LoVo (cell line): Measurements from ENCODE around the gene ANK3.

Experiments used
- DNase-seq: peaks from one replicate; pipeline ENCODE4 v3.0.0-alpha.2; 2016; ENCODE audit warnings: low spot score

The ANK3 gene

GRCh38 chr10:60413306-60414012, 23.8 kb upstream of the ANK3 start:
- DNase-seq = no peak

- DNase-seq = no peak
These were observed 21.3 kb upstream of the ANK3 start for GRCh38 chr10:60410970-60411369.

- DNase-seq = no peak
These were observed 19.5 kb upstream of the ANK3 start for GRCh38 chr10:60409202-60409601.

DNA sequence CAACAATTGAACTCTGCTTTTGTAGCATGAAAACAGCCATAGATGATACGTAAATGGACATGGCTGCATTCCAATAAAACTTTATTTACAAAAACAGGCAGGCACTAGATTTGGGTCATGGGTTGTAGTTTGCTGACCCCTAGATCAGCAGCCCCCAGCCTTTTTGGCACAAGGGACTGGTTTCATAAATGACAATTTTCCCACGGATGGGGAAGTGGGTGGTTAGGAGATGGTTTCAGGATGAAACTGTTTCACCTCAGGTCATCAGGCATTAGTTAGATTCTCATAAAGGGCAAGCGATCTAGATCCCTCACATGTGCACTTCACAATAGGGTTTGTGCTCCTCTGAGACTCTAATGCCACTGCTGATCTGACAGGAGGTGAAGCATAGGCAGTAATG, 16.5 kb upstream of the ANK3 start:
- DNase-seq = no peak

GRCh38 chr10:60405172-60405571, 15.5 kb upstream of the ANK3 start:
- DNase-seq = no peak

GRCh38 chr10:60403168-60403873, 13.6 kb upstream of the ANK3 start:
- no peak for DNase-seq

DNA sequence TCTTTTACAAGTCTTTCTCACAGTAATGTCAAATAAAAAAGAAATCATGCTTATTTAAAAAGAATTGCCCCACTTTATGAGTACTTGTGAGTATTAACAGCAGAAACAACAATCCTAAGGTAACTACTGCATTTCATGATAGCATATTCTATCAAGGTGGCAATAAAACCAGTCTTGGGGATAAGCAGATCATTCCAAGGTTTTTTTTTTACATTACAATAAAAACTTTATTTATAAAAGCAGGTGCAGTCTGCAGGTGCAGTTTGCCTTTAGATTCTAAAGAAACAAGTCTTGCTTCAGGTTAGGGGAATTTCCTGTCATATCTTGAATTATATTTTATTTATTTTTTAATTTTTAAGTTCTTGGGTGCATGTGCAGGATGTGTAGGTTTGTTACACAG, 10.7 kb upstream of the ANK3 start:
- no peak for DNase-seq

GRCh38 chr10:60399328-60399727, 9.7 kb upstream of the ANK3 start:
- DNase-seq = no peak

DNA sequence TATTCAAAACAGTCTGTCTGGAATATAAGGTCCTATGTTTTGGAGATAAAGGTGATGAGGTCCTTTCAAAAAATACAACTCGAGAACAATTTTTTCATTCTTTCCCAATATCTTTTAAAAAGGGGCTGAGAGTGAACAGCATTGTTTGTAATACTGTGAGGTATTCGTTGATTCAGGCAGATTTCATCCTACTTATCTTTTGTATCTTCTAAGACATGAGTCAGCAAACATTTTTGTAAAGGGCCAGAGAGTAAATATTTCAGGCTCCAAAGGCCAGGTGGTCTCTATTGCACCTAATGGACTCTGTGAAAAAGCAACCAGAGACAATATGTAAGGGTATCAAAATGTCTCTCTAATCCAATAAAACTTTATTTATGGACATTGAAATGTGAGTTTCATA, 8.1 kb upstream of the ANK3 start:
- DNase-seq = no peak

- DNase-seq = no peak
These were observed 7.1 kb upstream of the ANK3 start for GRCh38 chr10:60396766-60397165.

- no peak for DNase-seq
These were observed 6.0 kb upstream of the ANK3 start for GRCh38 chr10:60395711-60396110.

DNA sequence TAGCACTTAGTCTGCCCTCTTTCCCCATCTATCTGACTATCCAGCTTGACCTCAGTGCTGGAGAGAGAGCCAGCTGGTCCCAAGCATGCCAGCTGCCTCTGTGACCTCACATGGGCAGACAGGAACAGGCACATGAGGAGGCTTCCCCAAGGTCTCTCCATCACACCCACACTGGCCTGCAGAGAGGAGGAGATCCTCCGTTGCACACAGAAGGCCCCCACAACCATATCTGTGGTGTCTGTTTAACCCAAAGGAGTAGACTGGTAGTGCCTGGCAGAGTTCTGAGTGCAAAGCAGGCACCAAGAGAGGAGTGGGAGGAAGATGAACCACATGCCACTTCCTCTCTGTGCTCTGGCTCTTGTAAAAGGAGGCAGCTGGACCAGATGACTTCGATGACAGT, 4.8 kb upstream of the ANK3 start:
- no peak for DNase-seq

DNA sequence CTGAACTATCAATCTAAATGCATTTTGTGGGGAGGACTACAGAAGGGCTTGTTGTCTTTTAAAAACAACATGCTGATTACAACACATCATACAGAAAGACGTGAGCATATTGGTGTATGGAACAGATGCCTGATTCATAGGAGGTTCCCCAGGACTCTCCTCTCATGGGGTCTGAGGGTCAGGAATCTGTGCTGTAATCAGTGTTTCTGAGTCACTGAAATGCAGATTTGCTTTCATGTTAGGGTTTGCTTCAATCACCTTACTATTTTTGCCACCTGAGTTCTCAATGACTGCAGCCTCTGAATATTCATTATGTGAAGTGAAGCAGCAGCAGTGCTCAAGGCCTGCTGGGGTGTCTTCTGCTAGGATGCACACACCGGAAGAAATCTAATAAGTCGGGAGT, 550 bp upstream of the ANK3 start:
- DNase-seq = no peak

DNA sequence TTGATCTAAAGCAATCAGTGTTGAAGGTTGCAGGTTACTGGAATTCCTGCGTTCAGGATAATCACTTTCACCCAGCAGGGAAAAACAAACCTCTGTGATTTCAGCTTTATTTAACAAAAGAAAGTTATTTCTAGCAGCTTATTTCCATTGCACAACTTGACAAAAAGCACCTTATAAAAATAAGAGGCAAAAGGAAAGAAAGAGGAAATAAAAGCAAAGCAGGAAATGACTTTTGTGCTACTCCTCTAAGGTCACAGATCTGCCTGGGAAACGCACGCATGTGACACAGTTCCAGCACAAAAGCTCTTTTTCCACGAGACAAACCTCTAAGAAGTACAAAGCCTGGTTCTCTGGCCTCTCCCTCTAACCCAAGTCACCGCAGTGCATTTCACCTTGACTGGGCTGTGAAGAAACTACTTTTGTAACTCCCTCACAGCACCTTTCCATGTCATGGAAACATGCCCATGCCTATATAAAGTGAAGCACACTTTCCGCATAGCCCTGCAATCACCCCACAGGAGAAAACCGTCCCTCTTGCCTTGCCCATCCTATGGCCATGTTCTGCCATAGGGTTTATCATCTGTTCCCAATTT, 870 bp downstream of the ANK3 start:
- no peak for DNase-seq

DNA sequence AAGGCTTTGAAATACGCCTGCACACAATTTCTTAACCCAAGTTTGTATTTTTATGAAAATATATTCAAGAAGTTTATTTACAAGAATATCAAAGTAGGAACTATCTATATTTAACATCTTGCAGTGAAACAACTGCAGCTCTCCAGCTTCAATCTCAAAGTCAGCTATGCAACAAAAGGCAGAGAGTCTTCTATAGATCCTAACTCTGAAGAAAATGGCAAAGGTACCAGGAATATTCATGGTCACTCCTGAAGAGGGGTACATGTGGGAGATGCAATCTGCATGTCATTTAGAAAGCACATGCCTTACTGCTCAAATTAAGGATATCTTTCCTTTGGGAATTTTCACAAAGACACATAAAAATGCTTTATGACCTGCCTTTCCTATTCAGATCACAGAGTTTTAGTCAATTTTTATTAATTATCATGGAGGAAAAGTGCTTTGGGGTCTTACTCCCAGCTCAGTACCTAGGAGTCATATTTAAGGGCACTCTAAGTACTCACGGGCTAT, 1.5 kb downstream of the ANK3 start:
- no peak for DNase-seq

GRCh38 chr10:60387531-60387930, 2.1 kb downstream of the ANK3 start:
- no peak for DNase-seq

DNA sequence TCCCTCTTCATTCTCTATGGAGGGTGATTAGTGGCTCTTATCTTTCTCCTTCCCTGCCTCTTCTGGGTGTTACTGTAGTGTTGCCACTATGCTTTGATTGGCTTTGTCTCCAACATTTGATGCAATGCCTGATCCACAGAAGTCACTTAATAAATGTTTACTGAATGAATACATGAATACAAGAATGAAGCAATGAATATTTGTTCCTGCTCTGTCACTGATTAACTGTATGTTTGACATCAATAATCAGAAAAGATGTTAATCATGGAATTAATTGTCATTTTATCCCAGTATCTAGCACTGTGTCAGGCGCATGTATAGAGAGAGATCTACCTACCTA, 4.3 kb downstream of the ANK3 start:
- no peak for DNase-seq

DNA sequence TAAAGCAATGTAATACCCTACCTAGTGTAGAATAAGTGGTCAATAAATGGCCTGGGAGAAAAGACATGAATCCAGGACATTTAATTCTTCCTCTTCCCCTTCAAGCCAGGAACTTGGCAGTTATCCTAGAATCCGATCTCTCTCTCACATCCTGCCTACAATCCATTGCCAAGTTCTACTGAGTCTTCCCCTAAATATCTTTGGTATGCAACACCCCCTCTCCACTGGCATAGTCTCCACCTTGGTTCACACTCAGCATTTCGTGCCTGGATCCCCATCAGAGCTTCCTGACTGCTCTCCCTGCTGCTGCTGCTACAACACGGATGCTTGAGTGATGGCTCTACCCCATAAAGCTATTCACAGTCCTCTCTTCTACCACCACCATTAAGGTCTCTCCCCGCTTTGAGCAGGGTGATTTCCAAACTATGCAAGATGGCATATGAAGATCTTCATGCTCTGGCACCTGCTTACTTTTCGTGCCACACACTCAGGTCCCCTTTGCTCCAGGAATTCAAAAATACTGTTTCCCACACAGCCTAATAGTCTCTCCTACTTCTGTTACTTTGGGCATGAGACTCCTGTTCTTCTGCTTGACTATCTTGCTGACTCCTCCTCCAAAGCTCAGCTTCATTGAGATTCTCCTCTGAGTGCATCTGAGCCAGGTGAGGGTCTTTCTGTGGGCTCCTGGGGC, 4.8 kb downstream of the ANK3 start:
- peak; percentile 61 for DNase-seq

GRCh38 chr10:60384011-60384410, 5.7 kb downstream of the ANK3 start:
- no peak for DNase-seq

DNA sequence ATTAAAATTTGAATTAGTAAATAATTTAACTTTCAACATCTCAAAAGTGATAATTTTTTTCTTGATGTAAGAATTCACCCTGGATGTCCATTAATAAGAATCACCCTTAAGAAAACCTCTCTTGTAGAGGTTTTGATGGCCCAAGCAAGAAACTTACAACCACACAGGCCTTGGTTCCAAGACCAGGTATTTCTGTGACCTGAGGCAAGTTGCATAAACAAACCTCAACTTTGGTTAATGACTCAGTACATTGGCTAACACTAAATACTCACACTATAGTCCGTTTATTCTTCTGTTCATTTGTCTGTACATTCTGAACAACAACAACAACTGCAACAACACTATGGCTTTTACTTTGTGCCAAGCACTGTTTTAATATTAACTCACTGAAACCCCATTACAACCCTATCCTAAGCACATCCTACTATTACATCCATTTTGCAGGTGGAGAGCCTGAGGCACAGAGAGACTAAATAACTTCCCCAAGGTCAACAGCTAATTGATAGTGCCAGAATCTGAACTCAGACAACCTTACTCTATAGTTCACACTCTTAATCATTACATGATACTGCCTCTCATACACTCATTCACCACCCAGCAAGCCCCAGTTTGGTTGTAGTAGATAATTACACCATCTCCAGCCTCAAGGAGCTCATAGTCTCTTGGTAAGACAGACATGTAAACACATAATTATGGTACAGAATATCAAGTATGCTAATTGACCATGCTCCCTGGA, 6.6 kb downstream of the ANK3 start:
- no peak for DNase-seq

DNA sequence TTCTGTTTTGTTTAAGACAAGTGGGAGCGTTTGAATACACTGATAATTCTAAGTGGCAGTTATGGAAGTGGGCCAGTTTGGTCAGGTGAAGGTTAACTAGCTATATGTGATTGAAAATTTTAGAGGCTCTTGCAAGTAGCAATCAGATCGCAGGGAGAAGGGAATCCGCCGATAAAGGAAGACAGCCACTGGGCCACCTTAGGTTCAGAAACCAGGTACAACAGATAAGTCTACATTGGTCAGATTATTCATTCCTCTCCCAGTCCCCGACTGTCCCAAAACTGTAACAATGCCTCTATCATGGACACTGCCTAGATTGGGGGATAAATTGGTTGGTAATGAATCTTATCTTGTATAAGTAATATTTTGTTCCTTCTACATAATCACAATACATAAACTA, 8.9 kb downstream of the ANK3 start:
- DNase-seq = no peak

DNA sequence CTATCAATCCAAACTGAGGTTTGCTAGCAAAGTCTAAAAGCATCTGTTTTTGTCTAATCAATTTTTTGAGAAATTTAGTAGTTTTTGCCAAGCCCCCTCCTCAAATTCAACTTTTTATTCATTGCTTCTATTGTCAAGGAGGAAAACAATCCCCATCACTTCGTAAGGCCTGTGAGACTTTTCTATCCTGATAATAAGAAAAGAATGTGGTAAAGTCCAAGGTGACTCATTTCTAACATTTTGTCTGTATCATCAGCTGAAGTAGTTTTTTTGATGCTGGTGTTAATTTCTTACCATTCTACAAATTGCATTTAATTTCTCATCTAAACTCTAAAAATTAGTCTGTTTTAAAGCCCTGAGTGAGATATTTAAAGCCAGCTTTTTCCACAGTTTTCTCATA, 11.7 kb downstream of the ANK3 start:
- no peak for DNase-seq
